Spleen (tissue), 7 donors: ENCODE results near the gene TMEM269.

Experiments
- CTCF ChIP-seq, 11 experiments: fragments of 200-600 bp in 7 of 11; fragments of 450-650 bp in 4 of 11; sonication (generic) in 4 of 11; IDR thresholded peaks in 8 of 11; conservative IDR thresholded peaks in 3 of 11; 1 replicate in 7 of 11; 2 replicates in 4 of 11; pipeline versions ENCODE4 v1.4.0 to v1.8.0; 2016 to 2021; ENCODE audit warnings: antibody characterized with exemption in 11 of 11, inconsistent platforms in 4 of 11, mild to moderate bottlenecking in 1 of 11
- POLR2A ChIP-seq, 3 donors: fragments of 450-650 bp; IDR thresholded peaks; one replicate each; pipeline ENCODE4 v1.5.1; 2017; ENCODE audit warnings: antibody characterized with exemption in 3 of 3, mild to moderate bottlenecking in 1 of 3
- donor health status: DM: no; HTN: no; CAD: no; lungs with moderate emphysema.
- donor health status: DM: no; HTN: no; CAD: no.
- donor health status: DM: no; HTN: no; CAD: no.

DNA sequence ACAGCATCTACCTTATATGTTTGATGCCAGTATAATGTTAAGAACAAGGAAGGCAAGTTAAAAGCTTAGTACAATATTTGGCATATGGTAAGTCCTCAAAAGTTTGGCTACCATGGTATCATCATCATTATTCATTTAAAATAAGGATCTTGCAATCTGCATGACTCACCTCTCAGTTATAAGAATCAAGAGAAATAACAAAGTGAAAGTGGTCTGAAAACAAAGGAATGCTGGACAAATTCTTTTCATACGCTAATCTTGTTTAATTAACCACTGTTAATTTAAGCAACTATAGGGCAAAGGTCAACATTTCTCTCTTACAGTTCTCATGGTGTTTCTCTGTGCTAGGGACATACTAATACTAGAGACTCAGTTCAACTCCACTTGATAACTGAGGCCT lies 31.7 kb upstream of the TMEM269 start:
- TF ChIP-seq CTCF (IDR thresholded peaks at IDR 0.05 in 8 of 11, conservative IDR thresholded peaks at IDR 0.05 in 3 of 11): no peak
- no peak for TF ChIP-seq POLR2A (IDR thresholded peaks at IDR 0.05)
